GM12872 (cell line): ENCODE results near the gene COL25A1.

Experiments
- TF ChIP-seq, protein P1 (sequence below): IDR thresholded peaks from 3 replicates; pipeline ENCODE4 v1.5.1; 2011; ENCODE audit warnings: low read depth, mild to moderate bottlenecking, low read length, moderate library complexity; ENCODE audit not compliant: insufficient read depth

COL25A1 gene

DNA sequence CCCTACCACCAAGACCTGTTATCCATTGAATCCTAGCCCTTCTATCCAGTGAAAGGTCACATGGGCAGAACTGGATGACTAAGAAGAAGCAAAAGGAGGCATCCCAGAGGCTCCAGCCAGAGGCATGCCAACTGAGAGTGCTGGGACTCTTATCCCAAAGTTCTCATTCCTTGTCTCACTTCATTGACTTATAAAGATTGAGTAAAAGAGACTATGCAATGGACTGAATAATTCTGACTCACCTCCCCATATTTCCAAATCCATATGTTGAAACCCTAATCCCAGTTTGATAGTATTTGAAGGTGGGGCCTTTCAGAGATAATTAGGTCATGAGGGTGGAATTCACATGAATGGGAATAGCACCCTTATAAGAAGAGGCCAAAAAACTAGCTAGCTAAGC, 131.4 kb downstream of the COL25A1 start:
- TF ChIP-seq, protein P1, sequence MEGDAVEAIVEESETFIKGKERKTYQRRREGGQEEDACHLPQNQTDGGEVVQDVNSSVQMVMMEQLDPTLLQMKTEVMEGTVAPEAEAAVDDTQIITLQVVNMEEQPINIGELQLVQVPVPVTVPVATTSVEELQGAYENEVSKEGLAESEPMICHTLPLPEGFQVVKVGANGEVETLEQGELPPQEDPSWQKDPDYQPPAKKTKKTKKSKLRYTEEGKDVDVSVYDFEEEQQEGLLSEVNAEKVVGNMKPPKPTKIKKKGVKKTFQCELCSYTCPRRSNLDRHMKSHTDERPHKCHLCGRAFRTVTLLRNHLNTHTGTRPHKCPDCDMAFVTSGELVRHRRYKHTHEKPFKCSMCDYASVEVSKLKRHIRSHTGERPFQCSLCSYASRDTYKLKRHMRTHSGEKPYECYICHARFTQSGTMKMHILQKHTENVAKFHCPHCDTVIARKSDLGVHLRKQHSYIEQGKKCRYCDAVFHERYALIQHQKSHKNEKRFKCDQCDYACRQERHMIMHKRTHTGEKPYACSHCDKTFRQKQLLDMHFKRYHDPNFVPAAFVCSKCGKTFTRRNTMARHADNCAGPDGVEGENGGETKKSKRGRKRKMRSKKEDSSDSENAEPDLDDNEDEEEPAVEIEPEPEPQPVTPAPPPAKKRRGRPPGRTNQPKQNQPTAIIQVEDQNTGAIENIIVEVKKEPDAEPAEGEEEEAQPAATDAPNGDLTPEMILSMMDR = no peak

DNA sequence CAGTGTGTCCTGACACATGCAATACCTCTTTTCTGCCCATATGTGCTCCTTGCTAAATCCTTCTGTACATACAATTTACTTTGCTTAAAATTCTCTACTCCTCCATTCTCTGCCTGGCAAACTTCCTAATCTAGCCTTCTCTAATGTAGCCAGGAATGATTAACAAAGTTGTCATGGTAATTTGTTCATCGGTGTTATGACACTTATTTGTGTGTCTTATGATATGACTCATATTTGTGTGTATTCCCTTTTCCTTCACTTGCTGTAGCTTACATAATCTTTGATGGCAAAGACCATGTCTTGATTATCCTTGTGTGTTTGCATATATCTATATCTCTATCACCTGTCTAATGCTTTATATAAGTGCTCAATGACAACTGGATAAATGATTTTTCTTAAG, 133.3 kb downstream of the COL25A1 start:
- TF ChIP-seq, protein P1 = no peak

DNA sequence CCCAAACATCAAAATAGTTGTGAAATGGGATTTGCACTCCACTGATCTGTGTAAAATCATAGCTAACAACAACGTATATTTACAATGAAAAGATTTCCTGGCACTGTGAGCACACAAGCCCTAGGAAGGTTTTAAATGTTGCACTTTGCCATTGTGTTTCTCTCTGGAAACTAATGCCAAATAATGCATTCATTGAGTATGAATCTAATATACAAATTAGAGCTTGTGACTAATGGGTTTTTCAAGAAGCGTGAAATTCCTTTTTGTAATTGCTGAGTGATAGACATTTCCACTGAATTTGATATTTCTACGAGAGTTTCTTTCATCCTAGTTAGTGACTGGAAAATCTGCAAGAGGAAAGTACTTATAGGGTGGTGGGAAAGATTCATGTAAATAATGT, 135.9 kb downstream of the COL25A1 start:
- TF ChIP-seq, protein P1 = no peak

DNA sequence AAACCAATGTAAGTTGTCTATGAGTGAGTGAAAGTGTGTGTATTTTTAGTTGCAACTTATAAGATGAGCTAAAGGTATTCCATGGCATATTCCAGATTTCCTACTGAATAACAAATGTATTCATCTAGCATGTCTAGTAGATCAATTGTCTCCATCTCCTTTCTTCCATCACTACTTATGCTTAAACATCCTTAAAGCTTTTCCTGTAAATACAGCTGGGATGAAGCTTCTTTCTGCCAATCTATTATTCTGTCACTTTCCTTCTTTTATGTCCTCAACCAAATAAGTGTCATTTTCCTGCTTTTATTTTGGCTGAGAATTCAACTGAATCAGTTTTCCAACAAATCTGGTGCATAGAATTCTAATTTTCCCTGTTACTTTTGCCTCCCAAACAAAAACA, 136.3 kb downstream of the COL25A1 start:
- TF ChIP-seq, protein P1 = no peak

DNA sequence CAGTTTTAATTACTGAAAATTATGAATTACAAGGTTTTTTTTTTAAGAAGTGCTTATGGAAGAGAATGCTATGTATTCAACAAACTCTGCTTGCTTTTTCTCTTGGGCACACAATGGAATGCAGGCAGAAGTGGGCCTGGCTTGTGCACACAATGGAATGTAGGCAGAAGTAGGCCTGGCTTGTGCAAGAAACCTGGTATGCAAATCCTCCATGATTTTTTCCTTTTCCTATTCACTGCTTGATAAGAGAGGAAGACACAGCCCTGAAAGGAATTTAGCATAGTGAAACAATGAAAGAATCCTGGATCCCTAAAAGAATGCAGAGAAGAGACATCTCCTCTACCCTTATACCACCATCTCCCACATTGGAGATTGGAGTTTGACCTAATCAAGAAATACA, 138.4 kb downstream of the COL25A1 start:
- TF ChIP-seq, protein P1 = no peak

DNA sequence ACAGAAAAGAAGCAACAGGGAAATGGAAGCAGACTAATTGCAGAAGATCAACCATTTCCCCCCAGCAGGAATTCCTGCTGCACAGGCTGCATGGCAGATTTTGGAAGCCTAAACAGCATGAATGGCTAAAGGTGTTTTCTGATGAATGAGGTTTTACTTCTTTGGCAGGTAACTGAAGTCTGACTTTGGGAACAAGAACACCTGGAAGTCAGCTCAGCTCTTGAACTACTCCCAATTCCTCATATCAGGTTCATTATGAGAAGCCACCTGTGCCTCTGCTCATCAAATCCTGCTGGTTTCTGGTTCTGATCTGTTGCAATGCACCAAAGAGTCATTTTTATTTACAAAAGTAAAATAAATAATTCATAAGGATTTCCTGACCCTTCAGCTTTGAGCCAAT, 139.0 kb downstream of the COL25A1 start:
- TF ChIP-seq, protein P1 = no peak

DNA sequence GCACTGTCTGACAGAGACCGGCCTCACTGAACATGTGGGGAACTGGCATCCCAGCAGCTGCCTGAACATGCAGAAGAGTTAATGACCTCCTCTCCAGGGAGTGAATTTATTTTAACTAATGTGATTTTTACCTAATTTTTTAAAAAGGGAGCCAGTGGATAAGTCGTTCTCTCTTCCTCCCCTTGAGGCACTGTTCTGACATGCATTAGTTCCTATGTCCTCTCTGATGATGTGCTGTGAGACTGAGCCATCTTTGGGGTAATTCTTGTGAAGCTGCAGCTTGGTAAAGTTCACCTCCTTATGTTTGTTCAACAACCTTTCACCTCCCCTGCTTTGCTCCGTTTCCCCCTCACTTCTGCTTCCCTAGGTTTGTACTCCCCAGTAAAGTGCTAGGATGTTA, 139.7 kb downstream of the COL25A1 start:
- TF ChIP-seq, protein P1 = no peak; the same call in 2 of the 3 replicates

DNA sequence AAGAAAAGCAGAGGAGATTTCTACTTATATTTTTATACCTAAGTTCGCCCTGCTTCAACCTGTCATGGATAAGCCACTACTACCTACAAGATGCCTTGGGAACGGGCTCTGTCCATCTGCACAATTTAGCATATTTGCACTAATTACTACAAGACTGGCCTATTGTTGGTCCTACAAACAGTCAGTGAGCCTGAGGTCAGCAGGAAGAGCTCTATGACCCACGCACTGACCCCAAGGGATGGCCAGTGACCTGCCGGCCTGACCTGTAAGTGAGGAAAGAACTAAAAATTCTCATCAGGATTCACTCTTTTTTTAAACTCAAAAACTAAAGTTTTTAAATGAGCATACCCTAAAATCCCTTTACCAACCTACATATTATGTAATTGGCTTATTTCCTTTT, 142.0 kb downstream of the COL25A1 start:
- TF ChIP-seq, protein P1 = no peak
